GM23338 (cell line): Measurements from ENCODE around the gene SLC25A13. TPM values are rescaled to one million over a fixed set of nuclear protein-coding genes. Genes with fewer than 3 reads are reported as not detected.

ENCODE experiments used
- ATAC-seq: fragments of 200-7000 bp; cut with Tn5 transposase; 3 replicates; pipeline ENCODE4 v1.9.1; 2020
- DNase-seq: peaks from one replicate; pipeline ENCODE4 v3.0.0-alpha.2; 2015; ENCODE audit warnings: low spot score
- H2AFZ ChIP-seq: fragments of 200-600 bp; sonication (generic); 2 replicates; pipeline ENCODE4 v1.8.0; 2016; ENCODE audit warnings: antibody characterized with exemption, mild to moderate bottlenecking, moderate library complexity
- H3F3A ChIP-seq: fragments of 200-600 bp; sonication (generic); replicated peaks from 2 replicates; pipeline ENCODE4 v1.8.0; 2017; ENCODE audit warnings: antibody characterized with exemption, mixed run types, low read depth
- H3K27ac ChIP-seq: fragments of 200-600 bp; sonication (generic); 2 replicates; pipeline ENCODE4 v1.6.1; 2016; ENCODE audit warnings: low read depth
- H3K27me3 ChIP-seq: fragments of 200-600 bp; sonication (generic); 2 replicates; pipeline ENCODE4 v1.8.0; 2016; ENCODE audit warnings: mild to moderate bottlenecking, mixed run types, moderate library complexity; ENCODE audit not compliant: insufficient read depth
- H3K36me3 ChIP-seq: fragments of 200-600 bp; sonication (generic); 2 replicates; pipeline ENCODE4 v1.8.0; 2016; ENCODE audit warnings: mild to moderate bottlenecking; ENCODE audit not compliant: insufficient read depth
- H3K4me1 ChIP-seq: fragments of 200-600 bp; sonication (generic); 2 replicates; pipeline ENCODE4 v1.8.0; 2016; ENCODE audit warnings: mild to moderate bottlenecking, moderate library complexity; ENCODE audit not compliant: insufficient read depth
- H3K4me2 ChIP-seq: fragments of 200-600 bp; sonication (generic); 2 replicates; pipeline ENCODE4 v1.7.1; 2017; ENCODE audit warnings: mixed run types
- H3K4me3 ChIP-seq: fragments of 200-600 bp; sonication (generic); 2 replicates; pipeline ENCODE4 v1.6.1; 2016; ENCODE audit warnings: mixed run types
- H3K79me2 ChIP-seq: fragments of 200-600 bp; sonication (generic); replicated peaks from 2 replicates; pipeline ENCODE4 v1.8.0; 2017; ENCODE audit warnings: mild to moderate bottlenecking; ENCODE audit not compliant: insufficient read depth
- H3K9me2 ChIP-seq: fragments of 200-600 bp; sonication (generic); 2 replicates; pipeline ENCODE4 v1.8.0; 2017; ENCODE audit not compliant: insufficient read depth
- H4K20me1 ChIP-seq: fragments of 200-600 bp; sonication (generic); replicated peaks from 2 replicates; pipeline ENCODE4 v1.8.0; 2017; ENCODE audit warnings: mild to moderate bottlenecking; ENCODE audit not compliant: insufficient read depth
- H3K27ac Mint-ChIP-seq: 2 replicates; pipeline ENCODE4 v1.8.0; 2020; ENCODE audit warnings: inconsistent platforms, mild to moderate bottlenecking, moderate library complexity, mixed read lengths
- H3K27me3 Mint-ChIP-seq: 3 replicates; pipeline ENCODE4 v1.8.0; 2022; ENCODE audit warnings: low read depth, mild to moderate bottlenecking, moderate library complexity, mixed read lengths, inconsistent platforms; ENCODE audit not compliant: insufficient read depth, poor library complexity
- H3K36me3 Mint-ChIP-seq: 3 replicates; pipeline ENCODE4 v1.8.0; 2021; ENCODE audit warnings: low read depth, mild to moderate bottlenecking, inconsistent platforms, moderate library complexity, mixed read lengths
- H3K4me1 Mint-ChIP-seq: 3 replicates; pipeline ENCODE4 v1.8.0; 2020; ENCODE audit warnings: mild to moderate bottlenecking, inconsistent platforms, mixed read lengths
- H3K4me3 Mint-ChIP-seq: 3 replicates; pipeline ENCODE4 v1.8.0; 2021; ENCODE audit warnings: moderate library complexity, mild to moderate bottlenecking, inconsistent platforms, mixed read lengths
- H3K9me3 Mint-ChIP-seq: 3 replicates; pipeline ENCODE4 v1.8.0; 2020; ENCODE audit warnings: moderate library complexity, mild to moderate bottlenecking, inconsistent platforms, mixed read lengths
- CREB1 ChIP-seq: fragments of 250-450 bp; sonication (Bioruptor Pico); IDR thresholded peaks from 2 replicates; pipeline ENCODE4 v1.5.0; 2020; ENCODE audit warnings: low read depth, mild to moderate bottlenecking, moderate library complexity
- CTCF ChIP-seq, 2 experiments: fragments of 200-600 bp in 1 of 2; sonication (generic) in 1 of 2; conservative IDR thresholded peaks; 2 replicates each; pipeline versions ENCODE4 v1.5.1 to v1.6.1; 2016 to 2017; ENCODE audit warnings: antibody characterized with exemption in 2 of 2, low read depth in 2 of 2, mild to moderate bottlenecking in 2 of 2, moderate library complexity in 1 of 2
- EZH2 ChIP-seq: fragments of 200-600 bp; sonication (generic); IDR thresholded peaks from one replicate; pipeline ENCODE4 v1.8.0; 2017; ENCODE audit warnings: antibody characterized with exemption, mild to moderate bottlenecking, low read depth; ENCODE audit not compliant: unreplicated experiment
- EZH2phosphoT487 ChIP-seq: fragments of 200-600 bp; sonication (generic); IDR thresholded peaks from one replicate; pipeline ENCODE4 v1.8.1; 2018; ENCODE audit warnings: antibody characterized with exemption; ENCODE audit not compliant: unreplicated experiment
- JUNB ChIP-seq: IDR thresholded peaks from one replicate; pipeline ENCODE4 v1.6.1; 2016; ENCODE audit warnings: antibody characterized with exemption; ENCODE audit not compliant: unreplicated experiment
- NANOG ChIP-seq: IDR thresholded peaks from 2 replicates; pipeline ENCODE4 v1.6.1; 2016; ENCODE audit warnings: antibody characterized with exemption, borderline replicate concordance
- POLR2AphosphoS5 ChIP-seq: IDR thresholded peaks from 2 replicates; pipeline ENCODE4 v1.6.1; 2016; ENCODE audit warnings: antibody characterized with exemption, low read depth
- STAT1 ChIP-seq: IDR thresholded peaks from one replicate; pipeline ENCODE4 v1.6.1; 2016; ENCODE audit warnings: antibody characterized with exemption; ENCODE audit not compliant: unreplicated experiment
- ZNF331 ChIP-seq: fragments of 250-450 bp; sonication (Bioruptor Pico); IDR thresholded peaks from 2 replicates; pipeline ENCODE4 v1.5.0; 2020; ENCODE audit warnings: low read depth, mild to moderate bottlenecking, moderate library complexity
- ZNF462 ChIP-seq: fragments of 250-450 bp; sonication (Bioruptor Pico); IDR thresholded peaks from 2 replicates; pipeline ENCODE4 v1.5.0; 2020; ENCODE audit warnings: mild to moderate bottlenecking, moderate library complexity
- polyA plus RNA-seq: library from polyadenylated mRNA; unstranded; fragments of >200 nt; fragmentation: Nextera tagmentation; extraction: Ambion mirVana; gene quantifications from 2 replicates; pipeline ENCODE4 v1.2.1, GENCODE V29; 2016
- total RNA-seq: library from RNA; depleted of rRNA; stranded (reverse); fragments of >200 nt; shearing (Covaris generic); gene quantifications from 2 replicates; pipeline ENCODE4 v1.2.3, GENCODE V29; 2014
- TF ChIP-seq, protein P1 (sequence below): IDR thresholded peaks from 2 replicates; pipeline ENCODE4 v1.6.1; 2016; ENCODE audit warnings: antibody characterized with exemption

Gene SLC25A13
- total and polyA plus RNA-seq, 2 experiments from 2014 or later, result 51.1 to 84.6 TPM

DNA sequence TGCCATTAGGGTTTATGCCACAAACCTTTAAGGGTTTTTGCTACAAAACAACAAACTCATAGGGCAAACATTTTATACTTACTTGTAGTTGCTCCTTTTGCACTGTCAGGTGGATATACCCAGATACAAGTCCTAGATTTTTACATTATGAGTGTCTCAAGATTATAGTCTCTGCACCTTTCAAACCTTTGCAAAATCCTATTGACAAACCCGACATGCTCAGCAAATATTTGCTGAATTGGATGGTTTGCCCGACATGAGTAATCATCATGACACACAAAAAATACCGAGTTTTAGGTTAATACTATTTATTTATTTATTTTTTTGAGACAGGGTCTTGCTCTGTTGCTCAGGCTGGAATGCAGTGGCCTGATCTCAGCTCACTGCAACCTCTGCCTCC is 117.3 kb downstream of the SLC25A13 start:
- DNase-seq (no peak), ATAC-seq (no peak)
- Histone ChIP-seq H3K4me1 (no peaks in the 10 kb centered on the region), H3F3A (no peaks in the 10 kb centered on the region), H3K36me3 (no peaks in the 10 kb centered on the region), H3K27ac (no peak overlapping the region), H3K27me3 (no peaks in the 10 kb centered on the region), H3K9me2 (no peaks in the 10 kb centered on the region), H3K79me2 (no peaks in the 10 kb centered on the region; the same call in 1 of the 2 replicates), H3K4me2 (no peak overlapping the region), H3K4me3 (no peak overlapping the region), H2AFZ (no peak overlapping the region), H4K20me1 (peaks cover 21% of the 10 kb centered on the region; the same call in 1 of the 2 replicates)
- H3K36me3 Mint-ChIP-seq, result peaks cover 3% of the 10 kb centered on the region; the same call in 1 of the 3 replicates
- H3K4me1 Mint-ChIP-seq, result peaks cover 10% of the 10 kb centered on the region
- no peaks in the 10 kb centered on the region for H3K27me3 Mint-ChIP-seq
- H3K4me3 Mint-ChIP-seq, result no peak overlapping the region
- no peaks in the 10 kb centered on the region for H3K9me3 Mint-ChIP-seq
- no peak overlapping the region for H3K27ac Mint-ChIP-seq
- no peak for TF ChIP-seq NANOG
- TF ChIP-seq ZNF331 (CRISPR knock-in tag), result no peak
- TF ChIP-seq CREB1 (CRISPR knock-in tag), result no peak
- TF ChIP-seq ZNF462 (CRISPR knock-in tag), result no peak
- TF ChIP-seq, protein P1, sequence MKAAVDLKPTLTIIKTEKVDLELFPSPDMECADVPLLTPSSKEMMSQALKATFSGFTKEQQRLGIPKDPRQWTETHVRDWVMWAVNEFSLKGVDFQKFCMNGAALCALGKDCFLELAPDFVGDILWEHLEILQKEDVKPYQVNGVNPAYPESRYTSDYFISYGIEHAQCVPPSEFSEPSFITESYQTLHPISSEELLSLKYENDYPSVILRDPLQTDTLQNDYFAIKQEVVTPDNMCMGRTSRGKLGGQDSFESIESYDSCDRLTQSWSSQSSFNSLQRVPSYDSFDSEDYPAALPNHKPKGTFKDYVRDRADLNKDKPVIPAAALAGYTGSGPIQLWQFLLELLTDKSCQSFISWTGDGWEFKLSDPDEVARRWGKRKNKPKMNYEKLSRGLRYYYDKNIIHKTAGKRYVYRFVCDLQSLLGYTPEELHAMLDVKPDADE, result no peak

DNA sequence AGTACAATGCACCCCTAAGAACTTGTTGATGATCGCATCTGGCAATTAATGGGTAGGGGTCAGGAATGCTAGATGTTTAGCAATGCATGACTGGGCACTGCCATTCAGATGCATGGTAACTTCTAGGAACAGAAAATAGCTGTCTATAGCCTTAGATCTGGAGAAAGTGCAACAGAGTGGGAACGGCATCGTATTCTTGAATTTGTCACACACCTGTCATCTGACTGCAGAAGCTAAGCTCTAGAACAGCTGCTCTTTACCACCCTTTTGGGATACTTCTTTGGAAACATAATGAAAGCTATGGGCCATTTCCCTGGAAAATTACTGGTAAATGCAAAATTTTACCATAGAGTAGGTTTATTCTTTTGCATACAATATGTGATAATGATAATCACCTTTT is 118.1 kb downstream of the SLC25A13 start:
- H3K4me1 ChIP-seq, result no peaks in the 10 kb centered on the region
- H3K4me3 ChIP-seq, result no peak overlapping the region
- ATAC-seq (no peak), DNase-seq (no peak)
- no peak overlapping the region for H3K4me2 ChIP-seq
- H3K9me3 Mint-ChIP-seq, result no peaks in the 10 kb centered on the region
- peaks cover 3% of the 10 kb centered on the region; the same call in 1 of the 3 replicates for H3K36me3 Mint-ChIP-seq
- H3K36me3 ChIP-seq, result no peaks in the 10 kb centered on the region
- H3K27me3 ChIP-seq, result no peaks in the 10 kb centered on the region
- H3K27ac ChIP-seq, result no peak overlapping the region
- no peaks in the 10 kb centered on the region for H3K27me3 Mint-ChIP-seq
- H3K27ac Mint-ChIP-seq, result no peak overlapping the region
- H3K9me2 ChIP-seq, result no peaks in the 10 kb centered on the region
- no peaks in the 10 kb centered on the region; the same call in 1 of the 2 replicates for H3K79me2 ChIP-seq
- no peaks in the 10 kb centered on the region for H3F3A ChIP-seq
- peaks cover 26% of the 10 kb centered on the region; the same call in 1 of the 2 replicates for H4K20me1 ChIP-seq
- no peak overlapping the region for H3K4me3 Mint-ChIP-seq
- no peak overlapping the region for H2AFZ ChIP-seq
- H3K4me1 Mint-ChIP-seq, result peaks cover 13% of the 10 kb centered on the region
- TF ChIP-seq EZH2phosphoT487 (no peak), POLR2AphosphoS5 (no peak), STAT1 (no peak), CREB1 (CRISPR knock-in tag) (no peak), JUNB (no peak), ZNF331 (CRISPR knock-in tag) (no peak), EZH2 (no peak), CTCF (conservative IDR thresholded peaks at IDR 0.05; ENCODE audit: low read depth in 2 of 2) (no peak)
